SU-DHL-6 (cell line): ENCODE measurements around the gene ALK.
A peak's percentile ranks its signal among the peaks of the same experiment; 100 is the strongest.

ENCODE experiments used
- H2AFZ ChIP-seq: fragments of 200-600 bp; sonication (generic); 2 replicates; pipeline ENCODE4 v1.6.1; 2014; ENCODE audit warnings: low read depth, mild to moderate bottlenecking, moderate library complexity, mixed read lengths, antibody characterized with exemption, low read length; ENCODE audit not compliant: severe bottlenecking
- H3F3A ChIP-seq: fragments of 200-600 bp; shearing (Covaris generic); 2 replicates; pipeline ENCODE4 v1.6.0; 2016; ENCODE audit warnings: antibody characterized with exemption, mild to moderate bottlenecking; ENCODE audit not compliant: insufficient read depth
- H3K27ac ChIP-seq: fragments of 200-600 bp; sonication (generic); 2 replicates; pipeline ENCODE4 v1.5.1; 2016; ENCODE audit warnings: low read depth, mild to moderate bottlenecking, low read length, moderate library complexity, mixed read lengths
- H3K27me3 ChIP-seq: fragments of 200-600 bp; sonication (generic), shearing (Covaris generic); 2 replicates; pipeline ENCODE4 v1.6.0; 2014; ENCODE audit warnings: mild to moderate bottlenecking, low read length
- H3K36me3 ChIP-seq: fragments of 200-600 bp; sonication (generic); 2 replicates; pipeline ENCODE4 v1.6.1; 2014; ENCODE audit warnings: mild to moderate bottlenecking, low read length, mixed read lengths
- H3K4me2 ChIP-seq: fragments of 300-600, 200-600 bp; shearing (Covaris generic), sonication (generic); 2 replicates; pipeline ENCODE4 v1.6.0; 2014; ENCODE audit warnings: low read length, low read depth, mild to moderate bottlenecking; ENCODE audit not compliant: poor library complexity, severe bottlenecking
- H3K4me3 ChIP-seq: fragments of 200-600 bp; sonication (generic); 2 replicates; pipeline ENCODE4 v1.5.1; 2014; ENCODE audit warnings: antibody characterized with exemption, low read length, mild to moderate bottlenecking, mixed read lengths; ENCODE audit not compliant: insufficient read depth, poor library complexity, severe bottlenecking
- H3K79me2 ChIP-seq: fragments of 200-600 bp; sonication (generic); 2 replicates; pipeline ENCODE4 v1.6.1; 2014; ENCODE audit warnings: mild to moderate bottlenecking, low read length, moderate library complexity; ENCODE audit not compliant: insufficient read depth
- H3K9ac ChIP-seq: fragments of 200-600 bp; sonication (generic); 2 replicates; pipeline ENCODE4 v1.7.0; 2014; ENCODE audit warnings: mild to moderate bottlenecking, low read length
- H3K9me2 ChIP-seq: fragments of 200-600 bp; sonication (generic); replicated peaks from 2 replicates; pipeline ENCODE4 v1.6.1; 2014; ENCODE audit warnings: low read length; ENCODE audit not compliant: insufficient read depth
- H3K9me3 ChIP-seq: fragments of 200-600 bp; sonication (generic); 2 replicates; pipeline ENCODE4 v1.6.1; 2014; ENCODE audit warnings: low read length, mixed read lengths; ENCODE audit not compliant: insufficient read depth
- H4K20me1 ChIP-seq: fragments of 200-600 bp; sonication (generic); 2 replicates; pipeline ENCODE4 v1.6.1; 2014; ENCODE audit warnings: low read depth, mild to moderate bottlenecking, antibody characterized with exemption, low read length, moderate library complexity, mixed read lengths
- CTCF ChIP-seq: fragments of 200-600 bp; sonication (generic); IDR thresholded peaks from one replicate; pipeline ENCODE4 v1.5.1; 2017; ENCODE audit warnings: antibody characterized with exemption, mild to moderate bottlenecking, low read length, moderate library complexity; ENCODE audit not compliant: insufficient read depth, poor library complexity, severe bottlenecking
- EZH2phosphoT487 ChIP-seq: fragments of 200-600 bp; sonication (generic), shearing (Covaris generic); conservative IDR thresholded peaks from 2 replicates; pipeline ENCODE4 v1.6.1; 2018; ENCODE audit warnings: mild to moderate bottlenecking, antibody characterized with exemption, low read length, moderate library complexity, mixed read lengths

Gene ALK

GRCh38 chr2:29923110-29923721, 1.8 kb upstream of the ALK start:
- no peaks in the 10 kb centered on the region for H3K9me2 ChIP-seq

GRCh38 chr2:29922605-29923004, 1.2 kb upstream of the ALK start:
- H3K79me2 ChIP-seq = no peaks in the 10 kb centered on the region
- no peak overlapping the region for H3K4me2 ChIP-seq
- no peak overlapping the region for H2AFZ ChIP-seq
- TF ChIP-seq CTCF = no peak
- TF ChIP-seq EZH2phosphoT487 = no peak
- H3K4me3 ChIP-seq = no peak overlapping the region
- H3F3A ChIP-seq = no peaks in the 10 kb centered on the region
- H3K27me3 ChIP-seq = no peaks in the 10 kb centered on the region
- H3K9me3 ChIP-seq = no peaks in the 10 kb centered on the region
- no peaks in the 10 kb centered on the region for H3K36me3 ChIP-seq
- H3K9me2 ChIP-seq = no peaks in the 10 kb centered on the region
- no peak overlapping the region for H3K27ac ChIP-seq
- H4K20me1 ChIP-seq = no peaks in the 10 kb centered on the region
- H3K9ac ChIP-seq = no peak overlapping the region

More at GRCh38 chr2:29923110-29923721, 1.8 kb upstream of the ALK start:
- Histone ChIP-seq H4K20me1 (no peaks in the 10 kb centered on the region), H3F3A (no peaks in the 10 kb centered on the region), H3K36me3 (no peaks in the 10 kb centered on the region), H3K27me3 (no peaks in the 10 kb centered on the region), H3K9me3 (no peaks in the 10 kb centered on the region), H3K4me3 (no peak overlapping the region), H3K79me2 (no peaks in the 10 kb centered on the region), H3K9ac (no peak overlapping the region), H3K4me2 (no peak overlapping the region), H3K27ac (no peak overlapping the region), H2AFZ (no peak overlapping the region)
- peak; percentile 87 for TF ChIP-seq CTCF
- TF ChIP-seq EZH2phosphoT487 = no peak

GRCh38 chr2:29920631-29921559, 491 bp downstream of the ALK start:
- Histone ChIP-seq H3K4me3 (no peak overlapping the region), H3K4me2 (no peak overlapping the region), H3F3A (no peaks in the 10 kb centered on the region), H3K27me3 (no peaks in the 10 kb centered on the region), H3K9ac (no peak overlapping the region), H3K79me2 (no peaks in the 10 kb centered on the region), H2AFZ (no peak overlapping the region), H4K20me1 (no peaks in the 10 kb centered on the region), H3K27ac (no peak overlapping the region), H3K9me2 (no peaks in the 10 kb centered on the region), H3K9me3 (no peaks in the 10 kb centered on the region), H3K36me3 (no peaks in the 10 kb centered on the region)
- TF ChIP-seq EZH2phosphoT487 (no peak), CTCF (no peak)
